Measurements from ENCODE around the gene TTN. TPM values are rescaled to one million over a fixed set of nuclear protein-coding genes. Genes with fewer than 3 reads are reported as not detected.
A peak's percentile ranks its signal among the peaks of the same experiment; 100 is the strongest.

The TTN gene
- polyA plus RNA-seq, 3 donors: under 0.01 to 0.12 (median 0.08) TPM

DNA sequence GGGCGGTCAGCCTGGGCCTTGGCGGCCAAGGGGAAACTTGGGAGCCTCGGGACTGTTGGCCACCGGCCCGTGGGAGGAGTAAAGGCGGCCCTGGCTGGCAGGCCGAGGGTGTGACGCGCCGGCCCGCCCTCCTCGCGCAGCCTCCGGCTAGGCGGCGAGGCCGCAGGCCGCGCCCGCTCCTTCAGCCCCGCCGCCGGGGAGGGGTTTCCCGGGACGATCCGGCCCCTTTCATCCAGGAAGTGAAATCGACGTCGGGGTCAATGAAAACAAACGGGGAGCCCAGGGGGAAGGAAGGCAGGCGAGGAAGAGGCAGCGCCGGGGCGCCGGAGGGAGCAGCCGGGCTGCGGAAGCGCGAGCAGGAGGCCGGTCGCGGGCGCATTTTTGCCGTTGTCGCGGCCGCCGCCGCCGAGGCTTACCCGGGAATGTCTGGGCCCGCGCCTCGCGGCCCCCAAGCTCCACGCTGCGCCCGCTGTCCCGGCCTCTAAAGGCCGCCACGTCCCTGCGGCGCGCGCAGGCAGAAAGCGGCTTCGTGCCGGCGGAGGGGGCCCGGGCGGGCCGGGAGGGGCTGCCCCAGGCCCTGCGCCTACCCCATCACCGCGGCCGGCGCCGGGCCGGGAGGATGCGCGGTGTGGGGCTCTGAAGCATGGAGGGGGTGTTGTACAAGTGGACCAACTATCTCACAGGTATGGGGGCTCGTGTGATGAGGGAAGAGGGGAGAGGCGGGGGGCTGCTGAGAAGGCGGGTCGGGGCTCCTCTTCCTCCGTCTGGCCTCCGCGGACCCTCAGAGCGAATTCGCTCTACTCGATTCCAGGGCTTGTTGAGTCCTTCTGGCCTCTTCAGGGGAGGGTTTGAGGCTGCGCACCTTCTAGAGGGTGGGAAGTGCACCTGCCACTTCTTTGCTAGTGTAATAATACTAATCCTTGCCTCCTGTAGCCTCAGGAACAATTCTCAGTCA is 326.7 kb downstream of the TTN start, which contains the start of gene PLEKHA3:
TSS of gene PLEKHA3 (plus strand) at position 231 of the 955 bp plus-strand sequence. CDS start at position 644, 413 bp downstream.
- Histone ChIP-seq H3K27me3 (ENCODE audit: control insufficient read depth in 2 of 2, insufficient read depth in 2 of 2, low read length in 2 of 2) (no peaks in the 10 kb centered on the region), H3K4me3 (replicated peaks in 1 of 3; ENCODE audit: low read depth in 2 of 3, low read length in 3 of 3) (peak within 1 kb of the TSS; percentile 71 to 98 (median 79)), H3K4me2 (replicated peaks; ENCODE audit: extremely low read depth, low read length, poor library complexity, severe bottlenecking) (peak within 1 kb of the TSS; percentile 97), H3K79me2 (ENCODE audit: insufficient read depth, low read length) (peaks cover 53% of the 10 kb centered on the region), H2AFZ (ENCODE audit: insufficient read depth, low read depth, low read length, poor library complexity, severe bottlenecking) (peak within 1 kb of the TSS; percentile 80), H3K9me3 (replicated peaks in 1 of 2; ENCODE audit: control insufficient read depth in 1 of 2, insufficient read depth in 1 of 2, low read length in 2 of 2) (no peaks in the 10 kb centered on the region), H3K36me3 (replicated peaks in 1 of 2; ENCODE audit: control insufficient read depth in 1 of 2, insufficient read depth in 2 of 2, low read length in 2 of 2) (peaks cover 1 to 3% of the 10 kb centered on the region in 2 donors), H3K9ac (ENCODE audit: insufficient read depth, low read length, poor library complexity, severe bottlenecking) (peak within 1 kb of the TSS; percentile 88), H4K20me1 (ENCODE audit: insufficient read depth, low read length) (peaks cover 21% of the 10 kb centered on the region), H3K27ac (ENCODE audit: low read depth in 1 of 2, low read length in 2 of 2) (peak within 1 kb of the TSS; percentile 89 to 99), H3K4me1 (ENCODE audit: control insufficient read depth in 1 of 2, insufficient read depth in 2 of 2, low read length in 2 of 2) (peaks cover 33 to 39% of the 10 kb centered on the region in 2 donors)
- intact Hi-C loops (cut with micrococcal nuclease): loop anchor here (5.0 kb wide), 2 partner anchors 38 to 42 kb away; no protein-coding TSS in a partner anchor
- TF ChIP-seq, protein P1, sequence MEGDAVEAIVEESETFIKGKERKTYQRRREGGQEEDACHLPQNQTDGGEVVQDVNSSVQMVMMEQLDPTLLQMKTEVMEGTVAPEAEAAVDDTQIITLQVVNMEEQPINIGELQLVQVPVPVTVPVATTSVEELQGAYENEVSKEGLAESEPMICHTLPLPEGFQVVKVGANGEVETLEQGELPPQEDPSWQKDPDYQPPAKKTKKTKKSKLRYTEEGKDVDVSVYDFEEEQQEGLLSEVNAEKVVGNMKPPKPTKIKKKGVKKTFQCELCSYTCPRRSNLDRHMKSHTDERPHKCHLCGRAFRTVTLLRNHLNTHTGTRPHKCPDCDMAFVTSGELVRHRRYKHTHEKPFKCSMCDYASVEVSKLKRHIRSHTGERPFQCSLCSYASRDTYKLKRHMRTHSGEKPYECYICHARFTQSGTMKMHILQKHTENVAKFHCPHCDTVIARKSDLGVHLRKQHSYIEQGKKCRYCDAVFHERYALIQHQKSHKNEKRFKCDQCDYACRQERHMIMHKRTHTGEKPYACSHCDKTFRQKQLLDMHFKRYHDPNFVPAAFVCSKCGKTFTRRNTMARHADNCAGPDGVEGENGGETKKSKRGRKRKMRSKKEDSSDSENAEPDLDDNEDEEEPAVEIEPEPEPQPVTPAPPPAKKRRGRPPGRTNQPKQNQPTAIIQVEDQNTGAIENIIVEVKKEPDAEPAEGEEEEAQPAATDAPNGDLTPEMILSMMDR (IDR thresholded peaks at IDR 0.05): no peak
- no peaks in the 10 kb centered on the region for H3K27me3 Mint-ChIP-seq (ENCODE audit: low read depth in 3 of 3)
- peaks cover 0 to 3% of the 10 kb centered on the region in 2 donors for H3K36me3 Mint-ChIP-seq
- H3K9me3 Mint-ChIP-seq: no peaks in the 10 kb centered on the region
- peak within 1 kb of the TSS; percentile 94 to 95 for H3K4me3 Mint-ChIP-seq
- peak; percentile 91 to 94 (median 91) for DNase-seq
- peak within 1 kb of the TSS; percentile 97 to 100 (median 99) for H3K27ac Mint-ChIP-seq
- H3K4me1 Mint-ChIP-seq: peaks cover 42% of the 10 kb centered on the region
- under 1% methylated on average over 81 of the region's 92 CpGs for WGBS (ENCODE audit: insufficient coverage)

GRCh38 chr2:178479758-178480226 is 327.4 kb downstream of the TTN start:
- H2AFZ ChIP-seq (ENCODE audit: insufficient read depth, low read depth, low read length, poor library complexity, severe bottlenecking): peak overlapping the region; percentile 80
- Mint-ChIP-seq H3K27me3 (ENCODE audit: low read depth in 3 of 3) (no peaks in the 10 kb centered on the region), H3K9me3 (no peaks in the 10 kb centered on the region), H3K4me3 (peak overlapping the region; percentile 68 to 92), H3K4me1 (peaks cover 40% of the 10 kb centered on the region), H3K36me3 (no peaks in the 10 kb centered on the region), H3K27ac (peak overlapping the region; percentile 97 to 100 (median 99))
- peak overlapping the region; percentile 89 to 99 for H3K27ac ChIP-seq (ENCODE audit: low read depth in 1 of 2, low read length in 2 of 2)
- H3K27me3 ChIP-seq (ENCODE audit: control insufficient read depth in 2 of 2, insufficient read depth in 2 of 2, low read length in 2 of 2): no peaks in the 10 kb centered on the region
- intact Hi-C loops (cut with micrococcal nuclease): loop anchor here (1.0 to 5.0 kb wide), 3 partner anchors 28 to 43 kb away; partner anchors contain the start of genes PJVK (in 1 of the 2) and PRKRA (in 1 of the 2)
- H3K9me3 ChIP-seq (replicated peaks in 1 of 2; ENCODE audit: control insufficient read depth in 1 of 2, insufficient read depth in 1 of 2, low read length in 2 of 2): no peaks in the 10 kb centered on the region
- peak in 1 of 3 donors; percentile 27 for DNase-seq
- peaks cover 33 to 39% of the 10 kb centered on the region in 2 donors for H3K4me1 ChIP-seq (ENCODE audit: control insufficient read depth in 1 of 2, insufficient read depth in 2 of 2, low read length in 2 of 2)
- peaks cover 14% of the 10 kb centered on the region for H4K20me1 ChIP-seq (ENCODE audit: insufficient read depth, low read length)
- WGBS (ENCODE audit: insufficient coverage): 27% methylated on average over 15 of the region's 19 CpGs
- peaks cover 46% of the 10 kb centered on the region for H3K79me2 ChIP-seq (ENCODE audit: insufficient read depth, low read length)
- peak overlapping the region; percentile 97 for H3K4me2 ChIP-seq (replicated peaks; ENCODE audit: extremely low read depth, low read length, poor library complexity, severe bottlenecking)
- TF ChIP-seq, protein P1 (IDR thresholded peaks at IDR 0.05): no peak
- no peaks in the 10 kb centered on the region for H3K36me3 ChIP-seq (replicated peaks in 1 of 2; ENCODE audit: control insufficient read depth in 1 of 2, insufficient read depth in 2 of 2, low read length in 2 of 2)
- H3K4me3 ChIP-seq (replicated peaks in 1 of 3; ENCODE audit: low read depth in 2 of 3, low read length in 3 of 3): peak overlapping the region; percentile 39 to 86 (median 42)
- peak overlapping the region; percentile 88 for H3K9ac ChIP-seq (ENCODE audit: insufficient read depth, low read length, poor library complexity, severe bottlenecking)

Data from CD14-positive monocyte (primary cell).